ENCODE results near the gene TXNL1.

Gene TXNL1

DNA sequence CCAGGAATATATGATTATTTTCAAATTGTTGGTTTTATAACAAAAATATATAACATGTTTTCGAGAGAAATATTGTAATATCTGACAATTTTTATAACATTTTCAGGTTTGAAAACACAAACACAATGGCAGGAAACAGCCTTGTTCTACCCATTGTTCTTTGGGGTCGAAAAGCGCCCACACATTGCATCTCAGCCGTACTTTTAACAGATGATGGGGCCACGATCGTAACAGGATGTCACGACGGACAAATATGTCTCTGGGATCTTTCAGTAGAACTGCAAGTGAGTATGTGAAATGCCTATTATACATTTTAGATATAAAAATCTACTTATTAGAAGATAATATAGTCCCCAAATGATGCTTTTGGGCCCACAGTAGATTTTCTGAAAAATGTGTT, 34.0 kb upstream of the TXNL1 start:
- Histone ChIP-seq H3K27me3 (no peaks in the 10 kb centered on the region), H3K36me3 (peaks cover 13% of the 10 kb centered on the region), H3K4me3 (ENCODE audit: low read depth in 1 of 2, low read length in 1 of 2) (no peak overlapping the region), H3K4me1 (ENCODE audit: control insufficient read depth in 1 of 2, insufficient read depth in 1 of 2, low read depth in 1 of 2, low read length in 1 of 2) (no peaks in the 10 kb centered on the region), H3K27ac (no peak overlapping the region), H3K9me3 (no peaks in the 10 kb centered on the region)
- TF ChIP-seq, protein P1, sequence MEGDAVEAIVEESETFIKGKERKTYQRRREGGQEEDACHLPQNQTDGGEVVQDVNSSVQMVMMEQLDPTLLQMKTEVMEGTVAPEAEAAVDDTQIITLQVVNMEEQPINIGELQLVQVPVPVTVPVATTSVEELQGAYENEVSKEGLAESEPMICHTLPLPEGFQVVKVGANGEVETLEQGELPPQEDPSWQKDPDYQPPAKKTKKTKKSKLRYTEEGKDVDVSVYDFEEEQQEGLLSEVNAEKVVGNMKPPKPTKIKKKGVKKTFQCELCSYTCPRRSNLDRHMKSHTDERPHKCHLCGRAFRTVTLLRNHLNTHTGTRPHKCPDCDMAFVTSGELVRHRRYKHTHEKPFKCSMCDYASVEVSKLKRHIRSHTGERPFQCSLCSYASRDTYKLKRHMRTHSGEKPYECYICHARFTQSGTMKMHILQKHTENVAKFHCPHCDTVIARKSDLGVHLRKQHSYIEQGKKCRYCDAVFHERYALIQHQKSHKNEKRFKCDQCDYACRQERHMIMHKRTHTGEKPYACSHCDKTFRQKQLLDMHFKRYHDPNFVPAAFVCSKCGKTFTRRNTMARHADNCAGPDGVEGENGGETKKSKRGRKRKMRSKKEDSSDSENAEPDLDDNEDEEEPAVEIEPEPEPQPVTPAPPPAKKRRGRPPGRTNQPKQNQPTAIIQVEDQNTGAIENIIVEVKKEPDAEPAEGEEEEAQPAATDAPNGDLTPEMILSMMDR (IDR thresholded peaks at IDR 0.05), result no peak

DNA sequence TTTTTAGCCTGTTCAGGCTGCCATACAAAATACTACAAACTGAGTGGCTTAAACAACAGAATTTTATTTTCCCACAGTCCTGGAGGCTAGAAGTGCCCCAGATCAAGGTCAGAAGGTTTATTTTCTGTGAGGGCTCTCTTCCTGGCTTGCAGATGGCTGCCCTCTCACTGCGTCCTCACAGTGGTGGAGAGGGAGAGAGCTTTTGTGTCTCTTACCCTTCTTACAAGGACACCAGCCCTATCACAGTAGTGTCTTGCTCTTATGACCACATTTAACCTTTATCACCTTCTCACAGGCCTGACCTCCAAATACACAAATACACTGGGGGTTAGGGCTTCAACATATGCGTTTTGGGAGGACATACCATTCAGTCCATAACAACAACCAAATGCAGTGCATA, 24.5 kb upstream of the TXNL1 start:
- Histone ChIP-seq H3K4me1 (ENCODE audit: control insufficient read depth in 1 of 2, insufficient read depth in 1 of 2, low read depth in 1 of 2, low read length in 1 of 2) (peaks cover 4 to 18% of the 10 kb centered on the region in 2 experiments), H3K27me3 (no peaks in the 10 kb centered on the region), H3K27ac (no peak overlapping the region), H3K4me3 (ENCODE audit: low read depth in 1 of 2, low read length in 1 of 2) (no peak overlapping the region), H3K36me3 (no peaks in the 10 kb centered on the region), H3K9me3 (no peaks in the 10 kb centered on the region)
- TF ChIP-seq, protein P1 (IDR thresholded peaks at IDR 0.05), result no peak

DNA sequence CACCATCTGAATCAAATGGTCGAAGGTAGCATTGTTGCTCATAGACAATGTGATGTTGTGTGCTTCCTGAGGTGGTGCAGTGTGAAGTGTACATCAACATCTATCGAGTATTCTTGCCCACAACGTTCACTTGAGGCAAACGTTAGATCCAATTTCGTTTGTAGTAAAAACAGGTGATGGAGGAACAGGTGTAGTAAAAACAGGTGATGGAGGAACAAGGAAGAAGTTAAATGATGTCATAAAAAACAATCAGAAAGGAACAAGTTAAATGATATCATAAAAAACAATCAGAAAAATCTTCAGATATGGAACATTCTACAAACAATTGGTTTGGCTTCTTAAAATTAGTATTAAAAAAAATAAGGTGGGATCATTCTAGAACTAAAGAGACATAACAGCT, 24.1 kb upstream of the TXNL1 start:
- H3K36me3 ChIP-seq, result no peaks in the 10 kb centered on the region
- H3K4me3 ChIP-seq (ENCODE audit: low read depth in 1 of 2, low read length in 1 of 2), result no peak overlapping the region
- peaks cover 4 to 18% of the 10 kb centered on the region in 2 experiments for H3K4me1 ChIP-seq (ENCODE audit: control insufficient read depth in 1 of 2, insufficient read depth in 1 of 2, low read depth in 1 of 2, low read length in 1 of 2)
- no peaks in the 10 kb centered on the region for H3K9me3 ChIP-seq
- no peaks in the 10 kb centered on the region for H3K27me3 ChIP-seq
- H3K27ac ChIP-seq, result no peak overlapping the region
- TF ChIP-seq, protein P1 (IDR thresholded peaks at IDR 0.05), result no peak

DNA sequence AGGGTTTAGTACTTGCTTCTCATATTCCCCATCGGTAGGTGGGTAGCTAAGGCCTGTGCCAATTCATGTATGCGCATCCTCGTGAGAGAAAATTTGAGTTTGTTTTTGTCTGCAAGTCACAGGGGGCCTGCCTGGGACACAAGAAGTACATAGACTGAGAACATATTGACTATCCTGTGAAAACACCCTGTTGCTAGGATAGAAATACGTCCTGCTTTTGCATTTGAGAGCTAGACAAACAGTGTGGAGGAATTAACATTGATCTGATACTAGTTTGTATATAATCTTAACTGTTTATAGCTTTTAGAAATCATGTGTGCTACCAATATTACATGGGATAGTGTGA, 23.6 kb upstream of the TXNL1 start:
- Histone ChIP-seq H3K4me1 (ENCODE audit: control insufficient read depth in 1 of 2, insufficient read depth in 1 of 2, low read depth in 1 of 2, low read length in 1 of 2) (peaks cover 2 to 16% of the 10 kb centered on the region in 2 experiments), H3K36me3 (no peaks in the 10 kb centered on the region), H3K4me3 (ENCODE audit: low read depth in 1 of 2, low read length in 1 of 2) (no peak overlapping the region), H3K27me3 (no peaks in the 10 kb centered on the region), H3K27ac (no peak overlapping the region), H3K9me3 (no peaks in the 10 kb centered on the region)
- TF ChIP-seq, protein P1 (IDR thresholded peaks at IDR 0.05), result no peak

DNA sequence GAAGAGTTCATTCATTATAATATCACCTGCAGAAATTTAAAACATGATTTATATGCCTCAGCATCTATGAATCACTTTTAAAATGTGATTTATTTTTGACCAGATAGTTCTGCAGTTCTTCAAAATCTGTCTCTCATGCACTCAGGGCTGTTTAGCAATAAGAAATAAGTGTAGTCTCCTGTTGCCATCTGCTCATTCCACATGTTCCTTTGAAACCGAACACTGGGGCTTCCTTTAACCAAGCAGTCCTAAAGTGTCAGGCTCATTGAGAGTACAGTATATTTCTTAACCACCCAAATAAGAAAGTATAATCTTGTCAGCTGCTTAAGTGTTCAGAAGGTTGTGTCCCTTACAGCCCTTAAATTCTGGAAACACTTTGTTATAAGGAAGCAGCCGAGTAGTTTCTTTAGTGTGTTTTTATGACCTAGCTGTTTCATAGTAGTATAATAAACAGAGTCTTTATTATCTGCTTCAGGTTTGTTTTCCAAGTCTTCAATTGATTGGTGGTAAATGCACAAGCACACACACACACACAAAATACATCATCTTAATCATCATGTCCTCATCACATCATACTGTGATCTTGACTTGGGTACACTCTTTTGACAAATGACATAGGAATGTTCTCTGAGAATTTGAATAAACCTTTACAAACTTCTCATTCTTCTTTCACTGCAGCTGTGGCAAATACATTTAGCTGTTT, 23.1 kb upstream of the TXNL1 start:
- Histone ChIP-seq H3K9me3 (no peaks in the 10 kb centered on the region), H3K4me3 (ENCODE audit: low read depth in 1 of 2, low read length in 1 of 2) (no peak overlapping the region), H3K27ac (no peak overlapping the region), H3K27me3 (no peaks in the 10 kb centered on the region), H3K36me3 (no peaks in the 10 kb centered on the region), H3K4me1 (ENCODE audit: control insufficient read depth in 1 of 2, insufficient read depth in 1 of 2, low read depth in 1 of 2, low read length in 1 of 2) (peaks cover 0 to 11% of the 10 kb centered on the region in 2 experiments)
- TF ChIP-seq, protein P1 (IDR thresholded peaks at IDR 0.05), result no peak

Data from neutrophil (primary cell).